GM21423 (cell line): ENCODE measurements around the gene ZCWPW1.
"Not testable (repeated sequence)": the region's sequence is repeated elsewhere in the genome, so short reads cannot be mapped to it uniquely, and the experiment has no call there.

ENCODE experiments used
- ATAC-seq: cut with Tn5 transposase; IDR thresholded peaks from one replicate; pipeline ENCODE4 v1.9.1; 2021; ENCODE audit warnings: mild to moderate bottlenecking, moderate library complexity; ENCODE audit not compliant: unreplicated experiment

ZCWPW1 gene

GRCh38 chr7:100456562-100456961 lies 28.1 kb upstream of the ZCWPW1 start:
- no peak for ATAC-seq

- ATAC-seq = no peak
These were observed 26.7 kb upstream of the ZCWPW1 start for GRCh38 chr7:100455206-100455605.

- ATAC-seq = not testable (repeated sequence)
These were observed 25.4 kb upstream of the ZCWPW1 start for GRCh38 chr7:100453854-100454253.

- ATAC-seq = no peak
These were observed 24.0 kb upstream of the ZCWPW1 start for GRCh38 chr7:100452513-100452912.

- no peak for ATAC-seq
These were observed 20.8 kb upstream of the ZCWPW1 start for GRCh38 chr7:100449190-100449795.

- not testable (repeated sequence) for ATAC-seq
These were observed 18.9 kb upstream of the ZCWPW1 start for GRCh38 chr7:100447363-100447762.

- no peak for ATAC-seq
These were observed 17.5 kb upstream of the ZCWPW1 start for GRCh38 chr7:100446040-100446439.

GRCh38 chr7:100444311-100445278 lies 16.1 kb upstream of the ZCWPW1 start:
- no peak for ATAC-seq

GRCh38 chr7:100443096-100443840 lies 14.8 kb upstream of the ZCWPW1 start:
- no peak for ATAC-seq

- ATAC-seq = no peak
These were observed 13.4 kb upstream of the ZCWPW1 start for GRCh38 chr7:100441641-100442535.

- not testable (repeated sequence) for ATAC-seq
These were observed 10.7 kb upstream of the ZCWPW1 start for GRCh38 chr7:100439244-100439643.

- not testable (repeated sequence) for ATAC-seq
These were observed 10.2 kb upstream of the ZCWPW1 start for GRCh38 chr7:100438731-100439130.

GRCh38 chr7:100438172-100438571 lies 9.7 kb upstream of the ZCWPW1 start:
- no peak for ATAC-seq

- no peak for ATAC-seq
These were observed 8.9 kb upstream of the ZCWPW1 start for GRCh38 chr7:100437150-100438100.

- peak; percentile 23 for ATAC-seq
These were observed 7.2 kb upstream of the ZCWPW1 start for GRCh38 chr7:100435401-100436304.

GRCh38 chr7:100434297-100435144 lies 6.0 kb upstream of the ZCWPW1 start:
- ATAC-seq = no peak

GRCh38 chr7:100433592-100434296 lies 5.2 kb upstream of the ZCWPW1 start:
- no peak for ATAC-seq
